H1 (cell line): ENCODE results near the gene HIVEP3. TPM values are rescaled to one million over a fixed set of nuclear protein-coding genes. Genes with fewer than 3 reads are reported as not detected.

ENCODE experiments used
- CTBP2 ChIP-seq: IDR thresholded peaks from 2 replicates; pipeline ENCODE4 v1.7.0; 2011; ENCODE audit warnings: borderline replicate concordance, mild to moderate bottlenecking, moderate library complexity, mixed read lengths, low read length; ENCODE audit not compliant: insufficient read depth, insufficient read length
- EP300 ChIP-seq, 2 experiments: IDR thresholded peaks; 1 replicate in 1 of 2; 2 replicates in 1 of 2; pipeline ENCODE4 v1.6.1; 2011 to 2012; ENCODE audit warnings: low read depth in 2 of 2, low read length in 2 of 2, mild to moderate bottlenecking in 2 of 2, borderline replicate concordance in 1 of 2, inconsistent platforms in 1 of 2, moderate library complexity in 1 of 2
- FOSL1 ChIP-seq: IDR thresholded peaks from 2 replicates; pipeline ENCODE4 v1.6.1; 2011; ENCODE audit warnings: mild to moderate bottlenecking, low read depth, low read length, moderate library complexity; ENCODE audit not compliant: insufficient read depth
- GTF2F1 ChIP-seq: IDR thresholded peaks from 2 replicates; pipeline ENCODE4 v1.6.1; 2012; ENCODE audit warnings: low read depth, low read length, improper control_type of control experiment, borderline replicate concordance
- RNF2 ChIP-seq: fragments of 200-900, 300-1000 bp; sonication (generic); IDR thresholded peaks from 2 replicates; pipeline ENCODE4 v1.7.1; 2016; ENCODE audit warnings: borderline replicate concordance, low read depth, mild to moderate bottlenecking, antibody characterized with exemption, low read length; ENCODE audit not compliant: poor library complexity, severe bottlenecking; ENCODE audit errors: missing control alignments
- RXRA ChIP-seq: IDR thresholded peaks from 2 replicates; pipeline ENCODE4 v1.6.1; 2011; ENCODE audit warnings: low read depth, mild to moderate bottlenecking, low read length, moderate library complexity; ENCODE audit not compliant: insufficient read depth
- SIN3A ChIP-seq, 2 experiments: IDR thresholded peaks in 1 of 2; conservative IDR thresholded peaks in 1 of 2; 2 replicates each; pipeline ENCODE4 v1.6.1; 2011 to 2012; ENCODE audit warnings: low read length in 2 of 2, improper control_type of control experiment in 1 of 2, low read depth in 1 of 2, mild to moderate bottlenecking in 1 of 2
- SP1 ChIP-seq: IDR thresholded peaks from 2 replicates; pipeline ENCODE4 v1.6.1; 2011; ENCODE audit warnings: low read depth, low read length
- polyA plus RNA-seq, 7 experiments: library from polyadenylated mRNA; depleted of rRNA in 3 of 7; stranded (reverse) in 5 of 7; unstranded in 2 of 7; fragments of >200 nt in 5 of 7; fragments of 200-250 nt in 2 of 7; gene quantifications; 1 replicate in 5 of 7; 2 replicates in 1 of 7; 4 replicates in 1 of 7; pipeline versions ENCODE4 v1.2.1 to v1.2.3, GENCODE V29; 2011 to 2013; ENCODE audit warnings: missing spikeins in 2 of 7, mixed read lengths in 2 of 7
- total RNA-seq: library from RNA; stranded (reverse); fragmentation: NEBNext Ultra II Directional; extraction: Animal tissue kit (Norgen Biotek cat#: 25700); gene quantifications from 2 replicates; pipeline ENCODE4 v1.2.1, GENCODE V29; 2021
- TF ChIP-seq, protein P1 (sequence below): IDR thresholded peaks from 2 replicates; pipeline ENCODE4 v1.6.1; 2011; ENCODE audit warnings: low read length, improper control_type of control experiment
- TF ChIP-seq, protein P2 (sequence below): IDR thresholded peaks from 2 replicates; pipeline ENCODE4 v1.6.1; 2012; ENCODE audit warnings: inconsistent platforms

Gene HIVEP3
- total and polyA plus RNA-seq, 2 of the 8 experiments (the other 6 are each of a cell fraction or from before 2014, with no cell fraction given): 0.24 to 0.69 TPM

DNA sequence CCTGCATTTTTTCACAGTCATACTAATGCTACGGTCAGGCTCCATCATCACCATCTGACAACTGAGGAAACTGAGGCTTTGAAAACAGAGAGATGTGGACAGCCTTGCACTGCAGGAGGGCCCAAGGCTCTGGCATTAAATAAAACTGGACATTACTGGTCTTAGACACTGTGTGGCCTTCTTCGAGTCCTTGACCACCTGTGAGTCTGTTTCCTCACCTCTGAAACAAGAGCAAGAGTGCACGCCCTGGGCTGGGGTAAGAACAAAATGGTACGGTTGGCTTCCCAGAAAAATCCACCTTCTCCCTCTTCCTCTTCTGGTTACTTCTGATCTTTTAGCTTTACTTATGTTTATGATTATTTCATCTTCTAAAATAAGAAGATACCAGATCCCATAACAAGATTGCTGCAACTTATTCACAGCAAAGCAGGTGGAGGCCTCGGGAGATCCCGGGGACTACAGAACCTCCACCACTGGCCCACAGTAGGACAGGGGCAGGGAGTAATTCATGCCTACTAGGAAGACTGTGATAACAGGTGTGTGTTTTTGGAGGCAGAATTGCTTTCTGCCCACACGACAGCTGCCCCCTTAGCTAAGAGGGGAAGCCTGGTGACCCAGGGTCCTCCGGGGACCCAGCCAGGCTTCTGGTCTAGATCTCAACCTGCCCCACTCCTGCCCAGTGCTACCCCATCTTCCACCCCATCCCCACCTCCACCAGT is 277.8 kb downstream of the HIVEP3 start (continued):
- TF ChIP-seq RNF2 (no peak), FOSL1 (no peak), EP300 (IDR thresholded peaks at IDR 0.05; ENCODE audit: borderline replicate concordance in 1 of 2, low read depth in 2 of 2, low read length in 2 of 2) (no peak), GTF2F1 (no peak), CTBP2 (no peak), SP1 (no peak), SIN3A (conservative IDR thresholded peaks at IDR 0.05 in 1 of 2, IDR thresholded peaks at IDR 0.05 in 1 of 2; ENCODE audit: low read depth in 1 of 2, low read length in 2 of 2) (no peak), RXRA (no peak)
- TF ChIP-seq, protein P1, sequence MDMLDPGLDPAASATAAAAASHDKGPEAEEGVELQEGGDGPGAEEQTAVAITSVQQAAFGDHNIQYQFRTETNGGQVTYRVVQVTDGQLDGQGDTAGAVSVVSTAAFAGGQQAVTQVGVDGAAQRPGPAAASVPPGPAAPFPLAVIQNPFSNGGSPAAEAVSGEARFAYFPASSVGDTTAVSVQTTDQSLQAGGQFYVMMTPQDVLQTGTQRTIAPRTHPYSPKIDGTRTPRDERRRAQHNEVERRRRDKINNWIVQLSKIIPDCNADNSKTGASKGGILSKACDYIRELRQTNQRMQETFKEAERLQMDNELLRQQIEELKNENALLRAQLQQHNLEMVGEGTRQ: no peak
- TF ChIP-seq, protein P2, sequence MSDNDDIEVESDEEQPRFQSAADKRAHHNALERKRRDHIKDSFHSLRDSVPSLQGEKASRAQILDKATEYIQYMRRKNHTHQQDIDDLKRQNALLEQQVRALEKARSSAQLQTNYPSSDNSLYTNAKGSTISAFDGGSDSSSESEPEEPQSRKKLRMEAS: no peak
